Measurements from ENCODE around the gene KLHL10. TPM values are rescaled to one million over a fixed set of nuclear protein-coding genes. Genes with fewer than 3 reads are reported as not detected.

Gene KLHL10
- total and polyA plus RNA-seq, 9 of the 15 experiments (the other 6 are each of a cell fraction or from before 2014, with no cell fraction given), result 0.06 to 0.56 (median 0.12) TPM; not detected in 5

DNA sequence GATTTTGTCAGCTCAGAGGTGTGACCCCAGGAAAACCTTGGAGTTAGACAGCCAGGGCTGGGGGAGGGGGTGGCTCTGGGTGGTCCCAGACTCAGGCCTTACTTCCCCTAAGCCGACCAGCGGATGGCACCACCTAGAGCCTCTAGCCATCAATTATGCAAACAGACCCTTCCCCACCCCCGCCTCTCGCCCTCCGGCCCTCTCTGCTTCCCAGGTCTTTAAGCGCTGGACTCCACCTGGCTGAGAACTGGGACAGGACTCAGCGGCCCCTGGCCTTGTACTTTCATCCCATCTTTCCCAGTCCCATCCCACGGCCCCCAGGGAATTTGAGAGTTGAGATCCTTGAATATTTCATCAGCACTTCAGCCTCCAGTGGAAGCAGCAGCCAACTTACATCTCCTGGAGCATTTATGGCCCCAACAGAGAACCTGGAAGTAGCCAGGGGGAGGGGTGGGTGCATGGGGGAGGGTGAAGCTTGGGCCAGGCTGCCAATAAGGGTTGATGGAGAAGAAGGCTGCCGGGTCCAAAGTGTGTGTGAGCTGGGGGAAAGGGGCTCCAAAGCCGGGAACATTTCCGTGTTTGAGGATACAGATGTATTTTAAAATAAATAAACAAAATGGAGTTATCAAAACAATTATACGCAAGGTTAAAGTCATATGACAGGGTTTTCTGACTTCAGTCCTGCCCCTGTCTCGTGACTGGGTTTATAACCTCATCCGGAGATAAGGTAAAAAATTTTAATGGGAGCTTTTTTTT is 43.7 kb upstream of the KLHL10 start (continued):
- TF ChIP-seq, protein P1, sequence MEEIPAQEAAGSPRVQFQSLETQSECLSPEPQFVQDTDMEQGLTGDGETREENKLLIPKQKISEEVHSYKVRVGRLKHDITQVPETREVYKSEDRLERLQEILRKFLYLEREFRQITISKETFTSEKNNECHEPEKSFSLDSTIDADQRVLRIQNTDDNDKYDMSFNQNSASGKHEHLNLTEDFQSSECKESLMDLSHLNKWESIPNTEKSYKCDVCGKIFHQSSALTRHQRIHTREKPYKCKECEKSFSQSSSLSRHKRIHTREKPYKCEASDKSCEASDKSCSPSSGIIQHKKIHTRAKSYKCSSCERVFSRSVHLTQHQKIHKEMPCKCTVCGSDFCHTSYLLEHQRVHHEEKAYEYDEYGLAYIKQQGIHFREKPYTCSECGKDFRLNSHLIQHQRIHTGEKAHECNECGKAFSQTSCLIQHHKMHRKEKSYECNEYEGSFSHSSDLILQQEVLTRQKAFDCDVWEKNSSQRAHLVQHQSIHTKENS (CRISPR knock-in tag; IDR thresholded peaks at IDR 0.05), result no peak
- 0 out of 2 replicates have a peak, but pooled peaks have one; percentile 21 for TF ChIP-seq ADNP (tag; IDR thresholded peaks at IDR 0.05)
- TF ChIP-seq, protein P2, sequence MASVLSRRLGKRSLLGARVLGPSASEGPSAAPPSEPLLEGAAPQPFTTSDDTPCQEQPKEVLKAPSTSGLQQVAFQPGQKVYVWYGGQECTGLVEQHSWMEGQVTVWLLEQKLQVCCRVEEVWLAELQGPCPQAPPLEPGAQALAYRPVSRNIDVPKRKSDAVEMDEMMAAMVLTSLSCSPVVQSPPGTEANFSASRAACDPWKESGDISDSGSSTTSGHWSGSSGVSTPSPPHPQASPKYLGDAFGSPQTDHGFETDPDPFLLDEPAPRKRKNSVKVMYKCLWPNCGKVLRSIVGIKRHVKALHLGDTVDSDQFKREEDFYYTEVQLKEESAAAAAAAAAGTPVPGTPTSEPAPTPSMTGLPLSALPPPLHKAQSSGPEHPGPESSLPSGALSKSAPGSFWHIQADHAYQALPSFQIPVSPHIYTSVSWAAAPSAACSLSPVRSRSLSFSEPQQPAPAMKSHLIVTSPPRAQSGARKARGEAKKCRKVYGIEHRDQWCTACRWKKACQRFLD (CRISPR knock-in tag; IDR thresholded peaks at IDR 0.05), result peak; percentile 85; the same call in 1 of the 2 replicates
- TF ChIP-seq CEBPZ (IDR thresholded peaks at IDR 0.05; ENCODE audit: borderline replicate concordance, low read depth, low read length), result no peak
- no peak for TF ChIP-seq ZNF175 (CRISPR knock-in tag; IDR thresholded peaks at IDR 0.05; ENCODE audit: low read depth)
- TF ChIP-seq NR2C2 (CRISPR knock-in tag; IDR thresholded peaks at IDR 0.05), result no peak
- TF ChIP-seq NR2C2 (tag; IDR thresholded peaks at IDR 0.05), result peak; percentile 66
- TF ChIP-seq ZFX (CRISPR knock-in tag; IDR thresholded peaks at IDR 0.05), result no peak
- TF ChIP-seq, protein P3, sequence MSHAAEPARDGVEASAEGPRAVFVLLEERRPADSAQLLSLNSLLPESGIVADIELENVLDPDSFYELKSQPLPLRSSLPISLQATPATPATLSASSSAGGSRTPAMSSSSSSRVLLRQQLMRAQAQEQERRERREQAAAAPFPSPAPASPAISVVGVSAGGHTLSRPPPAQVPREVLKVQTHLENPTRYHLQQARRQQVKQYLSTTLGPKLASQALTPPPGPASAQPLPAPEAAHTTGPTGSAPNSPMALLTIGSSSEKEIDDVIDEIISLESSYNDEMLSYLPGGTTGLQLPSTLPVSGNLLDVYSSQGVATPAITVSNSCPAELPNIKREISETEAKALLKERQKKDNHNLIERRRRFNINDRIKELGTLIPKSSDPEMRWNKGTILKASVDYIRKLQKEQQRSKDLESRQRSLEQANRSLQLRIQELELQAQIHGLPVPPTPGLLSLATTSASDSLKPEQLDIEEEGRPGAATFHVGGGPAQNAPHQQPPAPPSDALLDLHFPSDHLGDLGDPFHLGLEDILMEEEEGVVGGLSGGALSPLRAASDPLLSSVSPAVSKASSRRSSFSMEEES (CRISPR knock-in tag; IDR thresholded peaks at IDR 0.05), result peak; percentile 50; the same call in 1 of the 2 replicates
- TF ChIP-seq MYC (IDR thresholded peaks at IDR 0.05; ENCODE audit: low read depth, low read length), result no peak
- no peak for TF ChIP-seq MYC (CRISPR knock-in tag; IDR thresholded peaks at IDR 0.05; ENCODE audit: borderline replicate concordance, low read depth)
- no peak for TF ChIP-seq CBFA2T3 (IDR thresholded peaks at IDR 0.05)
- no peak for TF ChIP-seq E2F6 (IDR thresholded peaks at IDR 0.05; ENCODE audit: borderline replicate concordance in 1 of 2, extremely low read depth in 1 of 2, insufficient read depth in 1 of 2, insufficient read length in 1 of 2, low read depth in 1 of 2, low read length in 1 of 2, poor library complexity in 1 of 2, severe bottlenecking in 1 of 2)
- TF ChIP-seq ZSCAN29 (IDR thresholded peaks at IDR 0.05), result no peak
- TF ChIP-seq EGR1 (conservative IDR thresholded peaks at IDR 0.05), result peak; percentile 32; the same call in 1 of the 2 replicates
- TF ChIP-seq ATF2 (CRISPR knock-in tag; IDR thresholded peaks at IDR 0.05), result no peak

Data from K562 (cell line).